NCI-H2196 treated with DMSO at 0.1 percent for 48 hours (cell line): ENCODE results near the gene RAMP2.

ENCODE experiments used
- DNase-seq: peaks from one replicate; lab custom pipeline; 2025; ENCODE audit not compliant: unreplicated experiment; lab: John Stamatoyannopoulos, UW

RAMP2 gene

DNA sequence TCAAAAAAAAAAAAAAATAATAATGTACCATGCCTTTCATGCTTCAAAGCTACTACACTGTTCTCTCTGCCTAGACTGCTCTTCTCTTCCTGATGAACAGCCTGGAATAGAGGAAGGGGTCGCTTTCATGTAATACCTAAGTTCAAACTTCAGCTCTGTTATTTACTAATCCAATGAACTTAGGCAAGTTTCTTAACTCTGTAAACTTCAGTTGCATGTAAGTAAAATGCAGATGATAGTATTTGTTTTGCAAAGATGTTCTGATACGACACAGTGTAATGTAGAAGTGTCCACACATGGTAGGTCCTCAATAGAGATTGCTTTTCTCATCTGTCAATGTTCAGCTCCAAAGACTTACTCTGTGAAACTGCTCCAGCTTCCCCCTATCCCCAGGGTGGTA, 30.9 kb downstream of the RAMP2 start:
- DNase-seq, result no peak

GRCh38 chr17:42792545-42792944, 31.5 kb downstream of the RAMP2 start:
- no peak for DNase-seq

- no peak for DNase-seq
Measured at GRCh38 chr17:42795061-42795460, 34.0 kb downstream of the RAMP2 start.

DNA sequence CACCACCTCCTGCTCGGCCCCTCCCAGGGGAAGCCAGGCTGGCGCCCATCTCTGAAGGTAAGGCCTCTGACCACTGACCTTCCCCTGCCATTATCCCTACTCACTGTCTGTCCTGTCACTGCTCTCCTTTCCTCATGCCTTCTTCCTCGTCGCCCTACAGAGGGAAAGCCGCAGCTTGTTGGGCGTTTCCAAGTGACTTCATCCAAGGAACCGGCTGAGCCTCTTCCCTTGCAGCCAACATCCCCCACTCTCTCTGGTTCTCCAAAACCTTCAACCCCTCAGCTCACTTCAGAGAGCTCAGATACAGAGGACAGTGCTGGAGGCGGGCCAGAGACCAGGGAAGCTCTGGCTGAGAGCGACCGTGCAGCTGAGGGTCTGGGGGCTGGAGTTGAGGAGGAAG, 34.4 kb downstream of the RAMP2 start:
- no peak for DNase-seq

- DNase-seq, result no peak
Measured at GRCh38 chr17:42796066-42796758, 35.2 kb downstream of the RAMP2 start.

DNA sequence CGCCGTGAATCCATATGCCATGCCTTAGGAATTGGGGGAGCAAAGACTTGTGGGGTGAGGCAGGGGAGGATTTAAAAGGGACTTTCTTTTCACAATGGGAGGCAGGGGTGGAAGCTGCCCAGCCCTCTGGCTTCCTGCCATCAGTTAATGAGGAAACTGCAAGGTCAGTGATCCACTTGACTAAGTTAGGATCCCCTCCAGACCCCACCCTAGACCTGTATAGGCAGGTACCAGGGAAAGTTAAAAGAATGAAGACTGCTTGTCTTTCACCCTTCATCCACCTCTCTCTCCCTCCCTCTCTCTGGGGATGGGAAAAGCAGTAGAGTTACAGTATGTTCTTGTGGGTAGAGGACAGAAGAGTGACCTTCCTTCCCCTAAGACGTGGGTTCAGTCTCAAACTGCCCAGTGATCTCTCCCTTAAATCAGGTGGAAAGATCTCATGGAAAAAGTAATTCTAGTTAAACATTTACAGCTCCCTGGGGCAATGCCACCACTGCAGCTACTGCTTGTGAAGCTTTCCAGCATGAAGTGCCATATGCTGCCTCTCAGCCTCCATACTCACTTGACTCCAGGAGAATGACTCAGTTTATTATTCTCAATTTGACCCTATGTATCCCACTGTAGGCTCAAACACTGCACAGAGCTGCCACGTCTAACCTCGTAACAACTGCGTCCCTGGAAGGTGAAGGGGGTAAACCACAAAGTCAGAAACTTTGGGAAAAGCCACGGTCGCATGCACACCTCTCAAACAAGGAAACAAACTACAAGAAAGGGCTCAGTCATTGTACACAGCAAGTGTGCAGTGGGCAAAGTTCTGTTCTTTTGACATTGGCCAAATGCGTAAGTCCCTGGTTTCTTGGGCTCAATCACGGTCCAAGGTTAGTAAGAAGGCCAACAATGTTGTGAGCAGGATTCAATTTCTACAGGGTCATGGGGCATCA, 36.3 kb downstream of the RAMP2 start:
- no peak for DNase-seq

DNA sequence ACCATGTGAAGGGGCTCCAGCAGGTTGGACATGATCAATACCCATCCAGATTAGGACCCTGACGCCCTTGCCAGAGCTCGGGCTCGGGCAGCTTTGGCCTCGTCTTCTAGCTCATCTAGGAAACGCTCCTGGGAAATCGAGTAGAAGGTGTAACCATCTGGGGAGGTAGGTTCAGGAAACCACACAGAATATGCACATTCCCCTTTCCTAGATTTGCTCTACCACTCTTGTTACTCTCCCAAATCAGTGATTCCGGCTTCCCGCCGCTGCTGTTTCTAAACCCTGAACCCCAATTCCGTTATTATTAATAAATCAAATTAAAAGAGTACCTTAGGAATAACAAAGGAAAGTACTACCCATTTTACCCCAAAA, 37.0 kb downstream of the RAMP2 start:
- no peak for DNase-seq

DNA sequence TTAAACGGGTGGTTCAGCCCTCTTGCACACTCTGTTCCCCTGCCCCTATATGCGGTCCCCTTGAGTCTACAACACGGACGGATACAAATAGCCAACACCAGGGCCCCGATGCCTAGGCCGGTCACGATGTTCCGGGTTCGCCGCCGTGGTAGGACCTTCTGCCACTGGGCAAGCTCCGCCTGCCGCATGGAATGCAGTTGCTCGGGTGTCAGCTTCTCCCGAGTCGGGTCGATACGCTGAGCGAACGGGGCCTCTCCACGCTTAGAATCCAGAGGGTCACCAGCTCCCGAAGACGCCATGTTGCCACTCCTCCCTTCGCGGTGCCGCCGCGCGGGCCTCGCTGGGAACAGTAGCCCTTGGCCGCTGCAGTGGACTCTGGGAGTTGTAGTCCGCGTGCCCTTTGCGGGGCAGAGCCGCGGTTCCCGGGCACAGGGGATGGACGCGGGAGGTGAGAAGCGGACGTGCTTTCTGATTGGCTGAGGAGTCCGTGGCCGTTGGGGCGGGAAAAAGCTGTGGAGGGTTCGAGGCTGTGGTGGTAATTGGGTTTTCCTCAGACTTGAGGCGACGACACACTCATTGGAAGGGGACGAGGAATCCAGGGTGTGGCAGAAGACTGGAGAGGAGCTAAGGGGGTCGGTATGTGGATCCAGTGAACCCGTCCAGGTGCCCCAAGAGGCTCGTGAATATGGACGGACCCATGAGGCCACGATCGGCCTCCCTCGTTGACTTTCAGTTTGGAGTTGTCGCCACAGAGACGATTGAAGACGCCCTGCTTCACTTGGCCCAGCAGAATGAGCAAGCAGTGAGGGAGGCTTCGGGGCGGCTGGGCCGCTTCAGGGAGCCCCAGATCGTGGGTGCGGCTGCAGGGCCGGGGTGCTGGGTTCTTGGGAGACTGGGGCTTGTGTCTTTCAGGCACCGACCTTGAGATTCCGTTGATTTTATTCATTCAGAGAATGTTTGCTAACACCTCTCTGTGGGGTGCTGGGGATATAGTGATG, 37.7 kb downstream of the RAMP2 start, which contains the start of the genes CNTD1 and COA3:
Gene CNTD1, plus strand, starts transcription at position 479 of the 998 bp plus-strand sequence. Its CDS starts 207 bp downstream, at position 686.
Gene COA3, minus strand, starts transcription at position 322 of the 998 bp plus-strand sequence. Its CDS starts 23 bp downstream, at position 299.
- DNase-seq, result peak; percentile 53

- peak; percentile 10 for DNase-seq
Measured at GRCh38 chr17:42803074-42803883, 42.3 kb downstream of the RAMP2 start.

DNA sequence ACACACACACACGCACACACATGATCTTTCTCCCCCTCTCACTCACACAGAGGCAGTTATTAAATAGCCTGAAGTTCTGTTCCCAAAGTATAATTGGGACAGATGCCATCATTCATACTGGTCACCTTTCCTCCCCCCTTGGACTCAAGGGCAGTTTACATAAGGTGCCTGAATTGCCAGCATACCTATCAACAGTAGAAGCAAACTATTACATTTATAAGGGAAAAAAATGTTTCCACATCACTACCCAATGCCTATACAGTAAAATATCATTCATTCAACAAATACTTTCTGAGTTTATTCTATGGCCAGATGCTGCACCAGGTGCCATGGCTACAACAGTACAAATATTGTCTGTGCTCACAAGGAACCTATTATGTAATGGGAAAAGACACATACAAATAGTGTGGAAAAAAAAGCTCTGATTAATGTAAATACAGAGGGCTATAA, 43.9 kb downstream of the RAMP2 start:
- no peak for DNase-seq

GRCh38 chr17:42806249-42806648, 45.2 kb downstream of the RAMP2 start:
- no peak for DNase-seq

- DNase-seq, result no peak
Measured at GRCh38 chr17:42809250-42809649, 48.2 kb downstream of the RAMP2 start.
